NCI-H146 (cell line): Measurements from ENCODE around the gene C1orf226.
"Not testable (repeated sequence)": the region's sequence is repeated elsewhere in the genome, so short reads cannot be mapped to it uniquely, and the experiment has no call there.

Experiments used
- DNase-seq: peaks from one replicate; lab custom pipeline; 2025; lab: John Stamatoyannopoulos, UW

C1orf226 gene

GRCh38 chr1:162381383-162381782 lies at the start of gene C1orf226:
Gene C1orf226, plus strand, starts transcription at chr1:162381728. Its CDS starts 174 bp downstream, at chr1:162381902.
- no peak for DNase-seq

- DNase-seq = no peak
These were observed 47.5 kb upstream of the C1orf226 start for GRCh38 chr1:162333991-162334390.

DNA sequence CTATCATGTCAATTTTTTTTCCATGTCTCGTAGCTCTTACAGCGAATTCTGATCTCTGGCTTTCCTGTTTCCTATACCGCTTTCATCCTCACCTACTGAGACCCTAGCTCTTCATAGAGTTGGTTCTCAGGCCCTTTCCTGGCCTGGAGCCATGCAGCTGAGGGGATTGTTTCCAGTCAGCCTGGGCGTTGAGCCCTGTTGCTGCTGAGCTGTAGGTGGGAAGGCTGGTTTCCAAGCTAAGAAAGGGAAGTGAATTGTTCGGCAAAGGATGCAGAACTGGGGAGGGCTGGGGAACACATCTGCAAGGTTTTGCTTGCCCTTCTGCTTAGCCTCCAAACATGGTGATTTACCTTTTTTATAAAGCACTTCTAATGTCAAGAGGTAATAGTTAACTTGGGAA lies 46.4 kb upstream of the C1orf226 start:
- DNase-seq = no peak

DNA sequence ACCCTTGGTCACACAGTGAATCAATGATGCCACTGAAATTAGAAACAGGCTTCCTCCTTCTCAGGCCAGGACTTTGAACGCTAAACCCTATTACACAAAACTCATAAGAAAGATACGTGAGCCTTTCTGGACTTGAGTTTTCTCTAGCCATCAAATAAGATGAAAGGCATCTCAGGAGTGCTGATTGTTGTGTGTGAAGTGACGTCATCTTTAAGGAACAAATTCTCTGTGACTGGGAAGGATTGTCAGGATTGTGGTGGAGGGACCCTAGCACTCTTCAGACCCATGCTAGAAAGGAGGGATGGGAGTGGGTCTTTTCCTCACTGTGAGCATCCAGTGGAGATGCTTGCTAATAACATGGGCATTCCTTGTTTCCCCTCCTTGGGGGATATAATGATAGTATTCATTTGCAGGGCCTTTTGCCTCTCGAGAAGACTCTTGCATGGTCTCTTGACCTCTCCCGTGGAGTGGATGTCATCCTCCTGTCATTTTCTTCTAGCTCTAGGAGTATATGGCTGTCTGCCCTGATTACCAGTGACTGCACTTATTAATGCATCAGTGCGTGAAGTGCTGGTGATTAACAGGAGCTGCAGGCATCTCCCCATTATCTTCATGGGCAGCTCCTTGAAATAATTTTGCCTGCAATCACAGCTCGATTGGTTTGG lies 44.8 kb upstream of the C1orf226 start:
- no peak for DNase-seq

DNA sequence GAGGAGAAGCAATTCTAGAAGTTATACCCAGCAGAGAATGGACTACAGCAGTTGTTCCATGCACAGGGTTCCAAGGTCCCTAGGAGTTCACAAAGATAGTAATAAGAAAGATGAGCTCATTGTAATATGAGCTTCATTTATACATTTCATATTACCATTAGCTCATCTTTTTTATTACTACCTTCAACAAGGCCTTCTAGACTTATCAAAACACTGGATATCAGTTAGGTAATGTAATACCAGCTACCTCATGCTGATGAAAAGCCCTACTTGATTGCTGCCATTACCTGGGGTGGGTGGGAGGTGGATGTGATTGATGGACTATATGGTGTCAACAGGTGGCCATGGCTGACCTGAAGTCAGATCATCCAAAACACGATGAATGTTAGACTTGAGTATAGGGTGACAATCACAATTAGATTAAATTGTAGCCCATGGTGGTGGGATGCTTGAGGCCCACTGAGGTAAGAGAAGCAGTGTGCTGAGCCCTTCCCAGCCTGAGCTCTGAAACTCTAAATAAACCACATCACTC lies 39.0 kb upstream of the C1orf226 start:
- no peak for DNase-seq

DNA sequence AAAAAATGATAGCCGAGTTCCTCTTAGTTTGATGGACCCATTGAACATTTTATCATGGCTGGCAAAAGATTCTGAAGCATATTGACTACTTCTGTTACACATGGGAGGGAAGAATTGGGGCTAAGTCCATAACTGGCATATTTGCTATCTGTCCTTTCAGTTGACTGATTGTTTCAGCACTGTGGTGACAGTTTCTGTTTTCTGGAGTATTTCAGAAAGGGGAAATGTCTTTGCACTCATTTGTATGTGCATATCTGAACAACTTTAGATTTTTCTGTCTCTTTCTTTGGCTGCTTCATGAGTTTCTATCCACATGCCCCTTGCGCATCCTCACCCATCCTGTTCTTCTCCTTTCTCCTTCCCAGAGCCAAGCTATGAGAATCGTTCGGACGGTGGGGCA lies 38.1 kb upstream of the C1orf226 start:
- DNase-seq = no peak

DNA sequence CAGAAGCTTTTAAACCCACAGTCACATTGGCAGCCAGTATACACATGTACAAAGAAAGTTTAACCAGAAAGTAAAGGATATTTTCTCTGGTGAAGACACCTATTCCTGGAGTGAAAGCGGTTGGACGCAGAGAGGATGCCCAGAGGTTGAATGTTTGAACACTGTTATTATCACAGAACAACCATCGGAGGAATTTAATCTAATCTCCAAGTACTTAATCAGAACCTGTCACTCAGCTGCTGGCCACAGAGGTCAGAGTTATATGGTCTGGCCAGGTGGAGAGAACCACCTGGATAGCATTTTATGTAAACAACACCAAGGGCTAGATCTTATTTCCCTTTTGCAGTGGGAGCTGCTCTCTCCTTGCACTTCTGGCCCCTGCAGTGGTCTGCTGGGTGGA lies 34.2 kb upstream of the C1orf226 start:
- peak; percentile 11 for DNase-seq

DNA sequence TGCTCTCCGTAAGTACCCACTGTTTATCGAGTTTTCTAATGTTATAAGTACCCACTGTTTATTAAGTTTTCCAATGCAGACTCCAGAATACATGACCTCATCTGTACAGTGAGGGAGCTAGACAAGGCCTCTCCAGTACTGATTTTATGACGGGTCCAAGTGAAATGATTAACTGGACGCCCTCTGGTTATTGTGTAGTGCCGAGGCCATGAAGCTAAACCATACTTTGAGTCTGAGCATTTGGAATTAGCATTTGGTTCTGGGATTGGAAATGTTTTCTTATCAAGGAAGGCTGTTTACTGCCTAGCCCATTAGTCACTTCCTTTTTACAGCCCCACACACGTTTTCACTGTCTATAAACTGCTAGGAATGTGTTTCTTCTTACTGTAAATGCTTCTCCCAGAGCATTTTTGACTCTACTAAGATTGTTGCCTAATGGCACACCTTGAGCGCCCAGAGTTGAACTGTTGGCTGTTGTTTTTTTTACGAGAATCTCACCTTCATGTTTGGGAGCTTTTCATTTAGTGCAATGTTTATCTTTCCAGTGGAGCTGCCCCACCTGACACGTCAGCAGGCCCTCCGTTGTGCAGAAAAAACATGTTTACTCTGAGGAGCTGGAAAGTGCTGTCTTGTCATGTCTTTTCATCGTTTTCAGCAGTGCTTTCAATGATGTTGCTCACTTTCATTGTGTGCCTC lies 31.7 kb upstream of the C1orf226 start:
- DNase-seq = peak; percentile 67

- no peak for DNase-seq
These were observed 30.2 kb upstream of the C1orf226 start for GRCh38 chr1:162351246-162351842.

DNA sequence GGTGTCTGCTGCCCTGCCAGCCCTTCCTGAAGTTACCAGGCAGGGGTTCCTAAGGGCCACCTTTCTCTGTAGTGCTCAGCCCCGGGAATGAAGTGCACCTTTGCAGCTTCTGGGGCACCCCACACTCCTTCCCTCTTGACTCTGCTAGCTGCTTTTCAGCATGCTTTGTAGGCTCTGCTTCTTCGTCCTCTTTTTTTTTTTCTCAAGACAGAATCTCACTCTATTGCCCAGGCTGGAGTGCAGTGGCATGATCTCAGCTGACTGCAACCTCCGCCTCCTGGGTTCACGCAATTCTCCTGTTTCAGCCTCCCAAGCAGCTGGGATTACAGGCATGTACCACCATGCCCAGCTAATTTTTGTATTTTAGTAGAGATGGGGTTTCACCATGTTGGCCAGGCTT lies 29.7 kb upstream of the C1orf226 start:
- DNase-seq = not testable (repeated sequence)

- DNase-seq = no peak
These were observed 28.4 kb upstream of the C1orf226 start for GRCh38 chr1:162353078-162353477.

DNA sequence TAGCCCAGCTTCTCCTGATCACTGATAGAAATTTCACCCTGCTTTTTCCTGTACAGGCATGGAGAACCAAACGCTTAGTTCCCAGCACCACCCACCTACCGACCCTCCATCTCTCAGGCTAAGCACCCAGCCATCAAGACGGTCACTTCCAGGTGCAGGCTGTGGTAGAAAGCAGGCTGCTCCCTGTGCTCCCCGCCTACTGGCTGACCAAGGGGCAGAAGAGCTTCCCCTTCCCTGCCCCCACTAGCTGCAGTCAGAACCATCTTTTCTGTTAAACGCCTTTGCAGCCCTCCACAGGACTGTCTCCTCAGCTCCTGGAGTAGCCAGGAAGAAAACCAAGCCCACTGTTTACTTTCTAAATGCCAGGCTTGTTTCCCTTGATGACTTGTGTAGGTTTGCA lies 27.8 kb upstream of the C1orf226 start:
- DNase-seq = no peak

DNA sequence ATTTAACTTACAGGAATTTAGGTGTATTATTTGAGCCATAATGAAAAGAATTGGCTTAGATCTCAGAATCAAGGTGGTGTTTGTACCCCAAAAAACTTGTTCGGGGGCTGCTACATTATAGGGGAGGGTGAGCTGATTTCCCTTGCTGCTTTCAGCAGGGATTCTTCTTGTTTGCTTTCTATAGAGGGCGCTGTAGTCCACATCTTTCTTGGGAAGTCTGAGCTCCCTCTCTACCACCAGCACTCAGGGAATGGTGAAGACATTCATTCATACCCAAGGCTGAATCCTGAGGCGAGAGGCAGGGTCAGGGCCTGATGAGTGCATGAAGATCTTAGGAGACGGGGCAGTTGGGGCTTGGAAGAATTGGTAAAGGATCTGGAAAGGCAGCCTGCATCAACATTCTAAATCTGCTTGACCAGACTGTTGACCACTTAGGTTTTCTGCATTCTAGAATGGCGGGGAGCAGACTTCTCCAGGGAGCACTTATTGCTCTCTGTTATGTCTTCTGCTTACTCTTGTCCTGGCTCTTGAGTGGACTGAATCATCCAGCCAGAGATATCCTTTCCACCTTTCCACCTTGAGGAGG lies 23.8 kb upstream of the C1orf226 start:
- peak; percentile 45 for DNase-seq

- DNase-seq = no peak
These were observed 22.6 kb upstream of the C1orf226 start for GRCh38 chr1:162358928-162359327.

GRCh38 chr1:162359523-162360236 lies 21.8 kb upstream of the C1orf226 start:
- DNase-seq = no peak

GRCh38 chr1:162360237-162360873 lies 21.2 kb upstream of the C1orf226 start:
- DNase-seq = no peak

DNA sequence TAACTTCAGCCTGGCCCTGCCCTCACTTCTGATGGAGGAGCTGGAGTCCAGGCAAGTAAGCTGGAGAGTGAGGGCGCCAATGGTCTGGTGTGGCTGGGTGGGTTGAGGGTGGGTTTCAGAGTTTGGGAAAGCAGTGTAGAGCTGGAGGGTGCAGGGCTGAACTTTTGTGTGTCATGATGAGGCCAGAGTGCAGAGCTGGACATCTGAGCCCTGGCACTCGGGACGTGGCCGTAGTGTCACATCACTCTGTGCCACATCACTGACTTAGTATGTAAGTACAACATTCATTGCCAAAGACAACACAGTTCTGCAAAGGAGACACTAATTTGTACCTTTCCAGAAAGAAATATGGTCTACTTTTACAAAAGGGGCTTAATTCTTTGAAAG lies 20.7 kb upstream of the C1orf226 start:
- no peak for DNase-seq

DNA sequence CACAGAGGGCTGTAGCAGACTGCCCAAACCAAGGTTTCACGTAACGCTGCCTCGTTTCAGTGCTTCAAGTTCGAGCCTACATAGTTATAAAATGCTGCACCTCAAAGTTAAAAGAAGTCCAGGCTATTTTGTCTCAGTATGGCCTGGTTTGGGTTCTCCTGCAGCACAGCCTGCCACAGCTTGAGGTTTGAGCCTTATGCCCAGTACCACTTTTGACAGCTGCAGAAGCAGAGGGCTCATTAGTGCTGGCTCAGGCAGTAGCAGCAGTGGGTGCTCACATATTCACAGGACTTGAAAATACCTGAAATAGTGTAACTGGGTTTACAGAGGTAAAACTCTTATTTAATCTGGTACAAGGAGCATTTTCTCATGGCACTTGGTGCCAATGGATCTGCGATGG lies 20.2 kb upstream of the C1orf226 start:
- DNase-seq = no peak

DNA sequence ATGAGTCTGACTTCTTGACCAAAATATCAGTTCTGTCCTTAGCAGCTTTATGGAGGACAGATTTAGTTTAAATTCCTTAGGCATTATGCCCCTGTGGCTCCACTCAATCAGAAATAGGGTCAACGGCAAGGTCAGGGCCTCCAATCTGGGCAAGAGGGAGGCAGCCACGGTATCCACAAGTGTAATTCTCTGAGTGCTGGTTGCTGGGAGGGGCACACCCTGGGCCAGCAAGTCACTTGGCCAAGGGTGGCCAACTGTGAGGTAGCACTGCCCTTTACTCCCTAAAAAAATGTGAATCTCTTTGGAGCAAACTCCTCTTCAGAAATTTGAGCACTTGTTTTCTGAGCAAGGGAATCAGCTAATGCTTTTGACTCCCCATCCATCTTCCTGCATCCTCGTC lies 17.7 kb upstream of the C1orf226 start:
- no peak for DNase-seq

- DNase-seq = no peak
These were observed 17.0 kb upstream of the C1orf226 start for GRCh38 chr1:162364498-162364897.

GRCh38 chr1:162365284-162366020 lies 16.1 kb upstream of the C1orf226 start:
- no peak for DNase-seq
